Mesenteric fat pad (tissue), 1 donor: ENCODE results near the gene TAS2R39. TPM values are rescaled to one million over a fixed set of nuclear protein-coding genes. Genes with fewer than 3 reads are reported as not detected.
"Not testable (repeated sequence)": the region's sequence is repeated elsewhere in the genome, so short reads cannot be mapped to it uniquely, and the experiment has no call there.

Source experiments
- DNase-seq: peaks from one replicate; pipeline ENCODE4 v3.0.0-alpha.2; 2020; ENCODE audit warnings: low spot score
- long read RNA-seq: library from polyadenylated mRNA; unstranded; transcript quantifications from one replicate; pipeline ENCODE4 v2.0.0, GENCODE V29; 2020
- total RNA-seq: library from RNA; stranded (reverse); fragmentation: NEBNext Ultra II Directional; extraction: Animal tissue kit (Norgen Biotek cat#: 25700); gene quantifications from one replicate; pipeline ENCODE4 v1.2.1, GENCODE V29; 2021
- donor health status: DM: yes; HTN: yes; CAD: no.

Gene TAS2R39
- not detected for total RNA-seq
- long read RNA-seq: 0 reads

DNA sequence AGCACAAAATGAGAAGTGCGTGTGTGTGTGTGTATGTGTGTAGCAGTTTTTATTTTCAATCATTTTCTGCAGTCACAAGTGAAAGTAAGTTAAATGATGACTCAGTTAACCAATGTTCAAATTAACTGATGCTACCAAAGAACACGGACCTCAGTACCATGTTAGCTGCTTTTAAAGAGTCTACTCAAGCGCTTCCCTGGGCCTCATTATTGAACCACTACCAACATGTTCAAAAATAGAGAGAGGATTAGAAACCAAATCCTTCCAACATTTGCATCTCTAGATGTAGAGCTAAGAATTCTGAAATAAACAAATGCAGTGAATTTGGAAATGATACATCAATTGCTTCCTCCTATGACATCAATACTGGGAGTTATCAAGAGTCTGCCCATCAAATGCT is at the start of gene TAS2R39:
TSS of gene TAS2R39 (plus strand) at position 396 of the 400 bp plus-strand sequence. CDS start at position 396, 0 bp downstream.
- DNase-seq: no peak

GRCh38 chr7:143147070-143147469 is 36.1 kb upstream of the TAS2R39 start:
- no peak for DNase-seq

DNA sequence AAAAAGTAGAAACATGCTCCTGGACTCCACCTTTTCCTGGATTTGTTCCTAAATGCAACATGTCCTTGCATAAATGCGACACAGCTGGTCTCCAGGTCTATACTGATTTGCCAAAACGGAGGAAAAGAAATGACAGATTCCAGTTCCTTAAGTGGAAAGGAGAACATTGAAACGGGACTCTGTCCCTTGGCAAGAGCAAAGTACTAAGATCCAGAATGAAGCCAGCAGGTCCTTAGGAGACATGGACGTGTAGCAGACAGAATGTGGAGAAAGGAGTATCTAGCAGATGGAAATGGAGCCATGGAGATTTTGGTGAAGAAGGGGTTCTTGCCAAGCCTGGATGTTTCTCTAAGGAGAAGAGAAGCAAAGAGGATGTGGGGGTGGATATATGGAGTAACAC is 35.2 kb upstream of the TAS2R39 start:
- no peak for DNase-seq

GRCh38 chr7:143148651-143149050 is 34.6 kb upstream of the TAS2R39 start:
- DNase-seq: no peak

DNA sequence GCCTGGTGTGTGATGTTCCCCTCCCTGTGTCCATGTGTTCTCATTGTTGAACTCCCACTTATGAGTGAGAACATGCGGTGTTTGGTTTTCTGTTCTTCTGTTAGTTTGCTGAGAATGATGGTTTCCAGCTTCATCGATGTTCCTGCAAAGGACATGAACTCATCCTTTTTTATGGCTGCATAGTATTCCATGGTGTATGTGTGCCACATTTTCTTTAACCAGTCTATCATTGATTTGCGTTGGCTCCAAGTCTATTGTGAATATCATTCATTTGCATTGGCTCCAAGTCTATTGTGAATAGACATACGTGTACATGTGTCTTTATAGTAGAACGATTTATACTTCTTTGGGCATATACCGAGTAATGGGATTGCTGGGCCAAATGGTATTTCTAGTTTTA is 32.5 kb upstream of the TAS2R39 start:
- DNase-seq: not testable (repeated sequence)

DNA sequence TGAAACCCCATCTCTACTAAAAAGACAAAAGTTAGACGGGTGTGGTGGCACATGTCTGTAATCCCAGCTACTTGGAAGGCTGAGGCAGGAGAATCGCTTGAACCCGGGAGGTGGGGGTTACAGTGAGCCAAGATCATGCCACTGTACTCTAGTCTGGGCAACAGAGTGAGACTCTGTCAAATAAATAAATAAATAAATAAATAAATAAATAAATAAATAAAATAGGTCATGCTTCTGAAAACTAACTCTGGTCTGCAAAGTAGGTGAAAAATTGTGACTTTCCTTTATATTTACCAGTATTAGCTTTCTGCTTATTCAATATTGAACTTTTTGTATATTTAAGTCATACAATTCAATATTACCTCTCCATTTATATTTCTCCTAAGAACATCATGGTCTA is 24.6 kb upstream of the TAS2R39 start:
- not testable (repeated sequence) for DNase-seq

- DNase-seq: no peak
These were observed 11.5 kb upstream of the TAS2R39 start for GRCh38 chr7:143171697-143172096.

DNA sequence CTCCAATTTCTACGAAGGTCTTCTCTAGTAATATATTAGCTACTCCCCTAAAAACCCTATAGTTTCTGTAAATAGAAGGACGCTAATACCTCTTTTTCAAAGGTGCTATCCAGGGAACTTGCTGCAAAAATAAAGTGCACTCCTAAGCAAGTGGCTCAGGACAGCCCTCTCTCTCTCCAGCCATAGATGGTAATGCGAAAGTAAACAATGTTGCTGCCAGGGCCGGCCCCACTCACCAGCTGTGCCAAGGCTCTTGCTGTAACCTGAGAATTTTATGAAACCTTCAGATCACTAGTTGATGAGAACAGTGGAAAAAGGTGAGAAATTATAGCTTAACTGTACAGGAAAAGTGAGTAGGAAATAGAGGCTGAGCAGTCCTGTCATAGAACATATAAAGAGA is 10.9 kb upstream of the TAS2R39 start:
- DNase-seq: no peak

- no peak for DNase-seq
These were observed 7.1 kb upstream of the TAS2R39 start for GRCh38 chr7:143176128-143176527.

GRCh38 chr7:143177374-143178119 is 5.7 kb upstream of the TAS2R39 start:
- no peak for DNase-seq

DNA sequence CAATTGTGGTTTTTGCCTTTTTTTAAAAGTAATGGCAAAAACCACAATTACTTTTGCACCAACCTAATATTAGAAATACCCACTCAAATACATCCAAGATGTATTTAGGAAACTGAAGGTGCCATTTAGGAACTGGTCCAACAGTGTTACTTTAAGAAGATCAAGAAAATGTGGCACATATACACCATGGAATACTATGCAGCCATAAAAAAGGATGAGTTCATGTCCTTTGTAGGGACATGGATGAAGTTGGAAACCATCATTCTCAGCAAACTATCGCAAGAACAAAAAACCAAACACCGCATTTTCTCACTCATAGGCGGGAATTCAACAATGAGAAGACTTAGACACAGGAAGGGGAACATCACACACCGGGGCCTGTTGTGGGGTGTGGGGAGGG is 2.4 kb upstream of the TAS2R39 start:
- not testable (repeated sequence) for DNase-seq

GRCh38 chr7:143181349-143181748 is 1.9 kb upstream of the TAS2R39 start:
- DNase-seq: no peak

GRCh38 chr7:143185551-143185950 is 2.3 kb downstream of the TAS2R39 start:
- DNase-seq: no peak

GRCh38 chr7:143188994-143189393 is 5.8 kb downstream of the TAS2R39 start:
- no peak for DNase-seq

DNA sequence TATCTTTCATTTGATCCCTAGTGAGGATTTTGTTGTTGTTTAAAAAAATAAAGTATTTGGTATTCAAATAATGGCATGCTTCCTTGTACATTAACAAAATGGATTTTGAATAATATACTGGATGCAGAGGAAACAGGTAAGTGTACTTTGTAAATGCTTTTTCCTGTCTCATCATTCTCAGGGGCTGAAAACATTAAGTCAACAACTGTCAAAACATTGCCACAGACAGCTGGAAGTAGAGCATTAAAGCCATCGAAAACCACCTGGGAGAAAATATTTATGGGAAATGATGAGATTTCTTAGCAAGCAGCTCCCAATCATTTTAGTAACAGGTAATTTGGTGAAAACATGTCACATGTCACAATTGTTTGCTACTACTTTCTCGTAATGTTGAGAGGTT is 10.7 kb downstream of the TAS2R39 start:
- DNase-seq: no peak

DNA sequence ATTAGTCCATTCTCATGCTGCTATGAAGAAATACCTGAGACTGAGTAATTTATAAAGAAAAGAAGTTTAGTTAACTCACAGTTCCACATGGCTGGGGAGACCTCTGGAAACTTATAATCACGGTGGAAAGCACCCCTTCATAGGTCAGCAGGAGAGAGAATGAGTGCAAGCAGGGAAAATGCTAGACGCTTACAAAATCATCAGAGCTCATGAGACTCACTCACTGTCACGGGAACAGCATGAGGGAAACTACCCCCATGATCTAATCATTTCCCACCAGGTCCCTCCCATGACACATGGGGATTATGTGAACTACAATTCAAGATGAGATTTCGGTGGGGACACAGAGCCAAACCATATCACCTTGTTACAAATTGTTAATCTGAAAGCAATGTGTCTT is 15.8 kb downstream of the TAS2R39 start:
- no peak for DNase-seq

DNA sequence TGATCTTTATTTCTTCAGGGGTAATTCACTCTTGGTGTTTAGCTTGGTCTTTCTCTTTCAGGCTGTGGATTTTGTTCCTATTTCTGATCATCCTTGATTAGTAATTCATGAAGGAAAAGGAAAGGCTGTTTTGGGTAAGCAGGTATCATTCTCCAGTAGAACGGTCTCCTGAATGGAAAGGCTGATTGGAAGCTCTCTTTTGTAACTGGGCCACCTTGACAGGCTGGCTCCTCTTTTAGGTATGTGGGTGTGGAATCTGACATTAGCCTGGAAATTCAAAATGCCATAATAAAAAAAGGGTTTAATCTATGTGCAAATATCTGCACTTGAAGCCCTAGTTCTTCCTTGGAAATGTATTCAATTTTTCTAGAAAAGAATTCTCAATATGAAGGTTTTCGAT is 18.9 kb downstream of the TAS2R39 start:
- no peak for DNase-seq

GRCh38 chr7:143203386-143203785 is 20.2 kb downstream of the TAS2R39 start:
- DNase-seq: no peak

DNA sequence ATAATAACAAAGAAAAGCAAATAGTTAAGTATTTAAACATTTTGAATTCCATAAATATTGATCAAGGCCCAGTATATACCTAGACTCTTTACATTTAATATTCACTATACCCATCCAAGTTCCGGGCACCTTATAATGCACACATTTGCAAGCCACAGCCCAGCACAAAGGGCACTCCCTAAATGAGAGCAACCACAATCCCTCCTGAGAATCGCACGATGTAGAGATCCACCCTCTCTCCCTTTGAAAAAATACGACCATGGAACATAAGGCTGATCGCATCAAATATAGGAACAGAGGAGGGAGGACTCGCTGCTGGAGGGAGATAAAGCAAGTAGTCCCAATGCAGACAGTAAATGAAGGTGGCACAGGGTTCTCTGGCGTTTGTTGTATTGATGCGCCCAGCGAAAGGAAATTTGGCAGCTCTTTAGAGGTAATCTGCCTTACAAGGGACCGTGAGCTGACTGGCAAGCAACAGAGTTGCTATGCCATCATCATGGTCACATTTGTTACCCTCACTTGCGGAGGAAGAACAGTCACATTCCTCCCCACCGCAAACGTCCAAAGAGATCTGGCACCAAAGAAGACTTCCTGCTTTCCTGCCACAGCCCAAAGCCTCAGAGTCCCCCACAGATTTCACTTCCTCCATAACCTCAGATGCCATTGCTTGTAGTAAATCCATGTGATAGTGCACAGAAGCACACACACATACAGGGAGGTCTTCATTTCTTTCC is 22.5 kb downstream of the TAS2R39 start:
- DNase-seq: no peak

- no peak for DNase-seq
These were observed 27.3 kb downstream of the TAS2R39 start for GRCh38 chr7:143210541-143210940.

GRCh38 chr7:143213478-143213877 is 30.3 kb downstream of the TAS2R39 start:
- DNase-seq: not testable (repeated sequence)

GRCh38 chr7:143214789-143215679 is 31.8 kb downstream of the TAS2R39 start:
- no peak for DNase-seq
